GDM1 (cell line): ENCODE measurements around the gene GXYLT1.
"Not testable (repeated sequence)": the region's sequence is repeated elsewhere in the genome, so short reads cannot be mapped to it uniquely, and the experiment has no call there.

ENCODE experiments used
- DNase-seq: peaks from one replicate; lab custom pipeline; 2025; lab: John Stamatoyannopoulos, UW

Gene GXYLT1

GRCh38 chr12:42144408-42145196 lies at the start of gene GXYLT1:
TSS of gene GXYLT1 (minus strand) at chr12:42144874. CDS start at chr12:42144646, 228 bp downstream.
- peak; percentile 91 for DNase-seq

- DNase-seq, result no peak
These were observed 48.0 kb upstream of the GXYLT1 start for GRCh38 chr12:42192686-42193085.

- DNase-seq, result no peak
These were observed 47.6 kb upstream of the GXYLT1 start for GRCh38 chr12:42192258-42192657.

- DNase-seq, result no peak
These were observed 45.7 kb upstream of the GXYLT1 start for GRCh38 chr12:42190376-42190775.

- DNase-seq, result not testable (repeated sequence)
These were observed 43.6 kb upstream of the GXYLT1 start for GRCh38 chr12:42188275-42188674.

GRCh38 chr12:42187799-42188198 lies 43.1 kb upstream of the GXYLT1 start:
- no peak for DNase-seq

- no peak for DNase-seq
These were observed 42.1 kb upstream of the GXYLT1 start for GRCh38 chr12:42186793-42187192.

- no peak for DNase-seq
These were observed 37.7 kb upstream of the GXYLT1 start for GRCh38 chr12:42182394-42182793.

- no peak for DNase-seq
These were observed 36.4 kb upstream of the GXYLT1 start for GRCh38 chr12:42180990-42181596.

- DNase-seq, result no peak
These were observed 33.4 kb upstream of the GXYLT1 start for GRCh38 chr12:42178101-42178500.

GRCh38 chr12:42174978-42175377 lies 30.3 kb upstream of the GXYLT1 start:
- no peak for DNase-seq

- DNase-seq, result no peak
These were observed 29.4 kb upstream of the GXYLT1 start for GRCh38 chr12:42173961-42174521.

- DNase-seq, result no peak
These were observed 28.0 kb upstream of the GXYLT1 start for GRCh38 chr12:42172441-42173210.

GRCh38 chr12:42167711-42168110 lies 23.0 kb upstream of the GXYLT1 start:
- DNase-seq, result no peak

- DNase-seq, result no peak
These were observed 21.8 kb upstream of the GXYLT1 start for GRCh38 chr12:42166501-42166900.

GRCh38 chr12:42163913-42164312 lies 19.2 kb upstream of the GXYLT1 start:
- DNase-seq, result no peak

- no peak for DNase-seq
These were observed 18.3 kb upstream of the GXYLT1 start for GRCh38 chr12:42162965-42163364.

GRCh38 chr12:42162193-42162592 lies 17.5 kb upstream of the GXYLT1 start:
- no peak for DNase-seq

GRCh38 chr12:42161529-42161928 lies 16.9 kb upstream of the GXYLT1 start:
- no peak for DNase-seq

- DNase-seq, result no peak
These were observed 11.6 kb upstream of the GXYLT1 start for GRCh38 chr12:42156232-42156631.

GRCh38 chr12:42145552-42146215 lies 1.0 kb upstream of the GXYLT1 start:
- no peak for DNase-seq

- DNase-seq, result no peak
These were observed 499 bp upstream of the GXYLT1 start for GRCh38 chr12:42145197-42145549.
